Inflammatory macrophage treated with lipopolysaccharide for 1 hour (primary cell): Measurements from ENCODE around the gene GPC5.
"Not testable (repeated sequence)": the region's sequence is repeated elsewhere in the genome, so short reads cannot be mapped to it uniquely, and the experiment has no call there.

ENCODE experiments used
- DNase-seq, 2 donors: peaks; one replicate each; pipeline ENCODE4 v3.0.0-alpha.2; 2020 to 2022

The GPC5 gene

GRCh38 chr13:92717857-92718256 lies 1319.4 kb downstream of the GPC5 start:
- no peak for DNase-seq

- no peak for DNase-seq
Measured at GRCh38 chr13:92719868-92720267, 1321.4 kb downstream of the GPC5 start.

- DNase-seq: no peak
Measured at GRCh38 chr13:92721620-92722019, 1323.2 kb downstream of the GPC5 start.

- no peak for DNase-seq
Measured at GRCh38 chr13:92727118-92727517, 1328.7 kb downstream of the GPC5 start.

GRCh38 chr13:92734068-92734467 lies 1335.6 kb downstream of the GPC5 start:
- DNase-seq: no peak

GRCh38 chr13:92734545-92734944 lies 1336.1 kb downstream of the GPC5 start:
- no peak for DNase-seq

GRCh38 chr13:92735909-92736308 lies 1337.5 kb downstream of the GPC5 start:
- DNase-seq: no peak

GRCh38 chr13:92739306-92739818 lies 1340.9 kb downstream of the GPC5 start:
- DNase-seq: no peak

- no peak for DNase-seq
Measured at GRCh38 chr13:92743992-92744391, 1345.6 kb downstream of the GPC5 start.

GRCh38 chr13:92745258-92745657 lies 1346.8 kb downstream of the GPC5 start:
- DNase-seq: no peak

- not testable (repeated sequence) for DNase-seq
Measured at GRCh38 chr13:92752705-92753104, 1354.3 kb downstream of the GPC5 start.

- no peak for DNase-seq
Measured at GRCh38 chr13:92761710-92762109, 1363.3 kb downstream of the GPC5 start.

- no peak for DNase-seq
Measured at GRCh38 chr13:92767468-92767867, 1369.0 kb downstream of the GPC5 start.

- no peak for DNase-seq
Measured at GRCh38 chr13:92768602-92769001, 1370.2 kb downstream of the GPC5 start.

GRCh38 chr13:92769046-92769445 lies 1370.6 kb downstream of the GPC5 start:
- no peak for DNase-seq

GRCh38 chr13:92775658-92776057 lies 1377.2 kb downstream of the GPC5 start:
- DNase-seq: no peak

GRCh38 chr13:92781965-92782690 lies 1383.7 kb downstream of the GPC5 start:
- no peak for DNase-seq

- DNase-seq: no peak
Measured at GRCh38 chr13:92802776-92803175, 1404.4 kb downstream of the GPC5 start.

- DNase-seq: no peak
Measured at GRCh38 chr13:92804346-92804745, 1405.9 kb downstream of the GPC5 start.

- no peak for DNase-seq
Measured at GRCh38 chr13:92804926-92805325, 1406.5 kb downstream of the GPC5 start.

- no peak for DNase-seq
Measured at GRCh38 chr13:92805766-92806165, 1407.3 kb downstream of the GPC5 start.

- DNase-seq: no peak
Measured at GRCh38 chr13:92806215-92806614, 1407.8 kb downstream of the GPC5 start.

- no peak for DNase-seq
Measured at GRCh38 chr13:92807353-92807752, 1408.9 kb downstream of the GPC5 start.

GRCh38 chr13:92807966-92808365 lies 1409.5 kb downstream of the GPC5 start:
- no peak for DNase-seq

GRCh38 chr13:92821324-92821723 lies 1422.9 kb downstream of the GPC5 start:
- no peak for DNase-seq
